ENCODE results near the gene CATSPERB. TPM values are rescaled to one million over a fixed set of nuclear protein-coding genes. Genes with fewer than 3 reads are reported as not detected.
A peak's percentile ranks its signal among the peaks of the same experiment; 100 is the strongest.

The CATSPERB gene
- total and polyA plus RNA-seq, 2 experiments from 2014 or later: not detected

DNA sequence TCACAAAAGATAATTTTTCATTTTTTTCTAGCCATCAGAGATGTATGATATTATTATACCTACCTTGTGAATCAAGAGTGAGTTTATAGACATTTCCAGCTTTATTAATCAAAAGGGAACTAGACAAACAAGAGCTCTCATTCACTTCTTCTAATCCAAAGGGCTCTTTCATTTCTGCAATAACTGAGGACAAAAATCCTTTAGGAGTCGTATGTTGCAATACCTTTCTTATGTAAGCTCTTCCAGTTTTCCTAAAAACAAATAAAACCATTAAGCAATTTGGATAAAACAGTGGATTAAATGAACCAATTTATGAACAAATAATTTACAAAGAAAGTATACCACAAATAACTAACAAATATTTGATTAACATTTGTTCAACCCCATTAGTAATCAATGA is 107.1 kb downstream of the CATSPERB start:
- H3K27me3 ChIP-seq: no peaks in the 10 kb centered on the region
- no peak for DNase-seq (ENCODE audit: low read depth in 1 of 2, low spot score in 1 of 2)
- H3K4me3 ChIP-seq: no peak overlapping the region
- H3K36me3 ChIP-seq: no peaks in the 10 kb centered on the region
- no peak overlapping the region for H3K27ac ChIP-seq
- TF ChIP-seq CTCF (IDR thresholded peaks at IDR 0.05; ENCODE audit: low read depth, low read length): no peak
- no peaks in the 10 kb centered on the region for H3K9me3 ChIP-seq (ENCODE audit: low read depth)
- H3K4me1 ChIP-seq (ENCODE audit: low read depth): no peaks in the 10 kb centered on the region

- peak in 1 of 2 donors; percentile 22 for DNase-seq (ENCODE audit: low read depth in 1 of 2, low spot score in 1 of 2)
- Histone ChIP-seq H3K27ac (no peak overlapping the region), H3K9me3 (ENCODE audit: low read depth) (no peaks in the 10 kb centered on the region), H3K27me3 (no peaks in the 10 kb centered on the region), H3K36me3 (no peaks in the 10 kb centered on the region), H3K4me3 (no peak overlapping the region), H3K4me1 (ENCODE audit: low read depth) (no peaks in the 10 kb centered on the region)
- no peak for TF ChIP-seq CTCF (IDR thresholded peaks at IDR 0.05; ENCODE audit: low read depth, low read length)
These were observed 117.7 kb downstream of the CATSPERB start for GRCh38 chr14:91614187-91614586.

- Histone ChIP-seq H3K27ac (no peak overlapping the region), H3K36me3 (no peaks in the 10 kb centered on the region), H3K27me3 (no peaks in the 10 kb centered on the region), H3K4me1 (ENCODE audit: low read depth) (no peaks in the 10 kb centered on the region), H3K4me3 (no peak overlapping the region), H3K9me3 (ENCODE audit: low read depth) (no peaks in the 10 kb centered on the region)
- no peak for TF ChIP-seq CTCF (IDR thresholded peaks at IDR 0.05; ENCODE audit: low read depth, low read length)
- DNase-seq (ENCODE audit: low read depth in 1 of 2, low spot score in 1 of 2): no peak
These were observed 118.3 kb downstream of the CATSPERB start for GRCh38 chr14:91613459-91614112.

- H3K36me3 ChIP-seq: no peaks in the 10 kb centered on the region
- no peaks in the 10 kb centered on the region for H3K4me1 ChIP-seq (ENCODE audit: low read depth)
- no peak overlapping the region for H3K27ac ChIP-seq
- TF ChIP-seq CTCF (IDR thresholded peaks at IDR 0.05; ENCODE audit: low read depth, low read length): no peak
- H3K4me3 ChIP-seq: no peak overlapping the region
- no peak for DNase-seq (ENCODE audit: low read depth in 1 of 2, low spot score in 1 of 2)
- H3K27me3 ChIP-seq: no peaks in the 10 kb centered on the region
- no peaks in the 10 kb centered on the region for H3K9me3 ChIP-seq (ENCODE audit: low read depth)
These were observed 120.4 kb downstream of the CATSPERB start for GRCh38 chr14:91611528-91611927.

DNA sequence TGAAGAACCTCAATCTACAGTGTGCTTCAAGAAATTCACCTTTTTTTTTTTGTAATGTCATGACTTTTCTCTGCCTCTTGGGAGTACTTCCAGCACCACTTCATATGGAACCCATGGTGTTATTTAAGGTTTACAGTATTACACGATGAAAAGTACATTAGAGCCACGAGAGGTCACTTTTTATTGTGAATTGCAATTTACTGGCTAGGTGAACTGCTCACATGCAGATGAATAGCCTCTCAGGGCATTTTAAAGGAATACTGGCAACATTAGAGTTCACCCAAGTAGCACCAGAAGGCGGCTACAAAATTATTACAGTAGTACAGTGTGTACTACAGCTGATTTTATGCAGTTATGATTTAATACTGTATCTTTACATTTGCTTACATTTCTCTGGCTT is 122.7 kb downstream of the CATSPERB start:
- H3K4me1 ChIP-seq (ENCODE audit: low read depth): no peaks in the 10 kb centered on the region
- H3K9me3 ChIP-seq (ENCODE audit: low read depth): no peaks in the 10 kb centered on the region
- H3K36me3 ChIP-seq: no peaks in the 10 kb centered on the region
- no peak overlapping the region for H3K27ac ChIP-seq
- DNase-seq (ENCODE audit: low read depth in 1 of 2, low spot score in 1 of 2): no peak
- no peaks in the 10 kb centered on the region for H3K27me3 ChIP-seq
- no peak for TF ChIP-seq CTCF (IDR thresholded peaks at IDR 0.05; ENCODE audit: low read depth, low read length)
- no peak overlapping the region for H3K4me3 ChIP-seq

Measured in cardiac muscle cell (in vitro differentiated cells and primary cell).